B cell (primary cell): ENCODE data around the gene OR13C9.

Source experiments
- EZH2 ChIP-seq: IDR thresholded peaks from 2 replicates; pipeline ENCODE4 v1.6.1; 2012; ENCODE audit warnings: borderline replicate concordance, low read depth, mild to moderate bottlenecking, moderate library complexity, low read length; ENCODE audit not compliant: insufficient read depth, poor library complexity, severe bottlenecking
- TF ChIP-seq, protein P1 (sequence below): fragments of 200-600 bp; IDR thresholded peaks from one replicate; pipeline ENCODE4 v1.8.0; 2022; ENCODE audit warnings: antibody characterized with exemption, mild to moderate bottlenecking

DNA sequence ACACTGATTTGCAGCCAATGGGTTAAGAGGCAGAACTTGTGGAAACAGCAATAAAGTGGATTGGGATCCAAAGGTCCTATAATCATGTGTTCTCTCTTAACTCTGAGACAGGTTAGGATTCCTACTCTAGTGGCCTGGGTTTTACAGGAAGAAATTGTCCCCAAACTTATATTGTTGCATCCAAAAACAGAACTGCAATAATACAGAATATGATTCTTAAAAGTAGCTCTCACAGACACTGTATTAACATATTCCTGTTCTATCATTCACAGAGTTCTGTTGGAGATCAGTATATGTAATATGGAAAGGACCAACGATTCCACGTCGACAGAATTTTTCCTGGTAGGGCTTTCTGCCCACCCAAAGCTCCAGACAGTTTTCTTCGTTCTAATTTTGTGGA, 49.1 kb downstream of the OR13C9 start, which contains the start of gene OR13C8:
- no peak for TF ChIP-seq EZH2
- TF ChIP-seq, protein P1, sequence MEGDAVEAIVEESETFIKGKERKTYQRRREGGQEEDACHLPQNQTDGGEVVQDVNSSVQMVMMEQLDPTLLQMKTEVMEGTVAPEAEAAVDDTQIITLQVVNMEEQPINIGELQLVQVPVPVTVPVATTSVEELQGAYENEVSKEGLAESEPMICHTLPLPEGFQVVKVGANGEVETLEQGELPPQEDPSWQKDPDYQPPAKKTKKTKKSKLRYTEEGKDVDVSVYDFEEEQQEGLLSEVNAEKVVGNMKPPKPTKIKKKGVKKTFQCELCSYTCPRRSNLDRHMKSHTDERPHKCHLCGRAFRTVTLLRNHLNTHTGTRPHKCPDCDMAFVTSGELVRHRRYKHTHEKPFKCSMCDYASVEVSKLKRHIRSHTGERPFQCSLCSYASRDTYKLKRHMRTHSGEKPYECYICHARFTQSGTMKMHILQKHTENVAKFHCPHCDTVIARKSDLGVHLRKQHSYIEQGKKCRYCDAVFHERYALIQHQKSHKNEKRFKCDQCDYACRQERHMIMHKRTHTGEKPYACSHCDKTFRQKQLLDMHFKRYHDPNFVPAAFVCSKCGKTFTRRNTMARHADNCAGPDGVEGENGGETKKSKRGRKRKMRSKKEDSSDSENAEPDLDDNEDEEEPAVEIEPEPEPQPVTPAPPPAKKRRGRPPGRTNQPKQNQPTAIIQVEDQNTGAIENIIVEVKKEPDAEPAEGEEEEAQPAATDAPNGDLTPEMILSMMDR, result no peak
